Measurements from ENCODE around the gene PRKCA. TPM values are rescaled to one million over a fixed set of nuclear protein-coding genes. Genes with fewer than 3 reads are reported as not detected.

Gene PRKCA
- total RNA-seq, 2 donors from 2014 or later = 8.3 to 26.5 TPM

DNA sequence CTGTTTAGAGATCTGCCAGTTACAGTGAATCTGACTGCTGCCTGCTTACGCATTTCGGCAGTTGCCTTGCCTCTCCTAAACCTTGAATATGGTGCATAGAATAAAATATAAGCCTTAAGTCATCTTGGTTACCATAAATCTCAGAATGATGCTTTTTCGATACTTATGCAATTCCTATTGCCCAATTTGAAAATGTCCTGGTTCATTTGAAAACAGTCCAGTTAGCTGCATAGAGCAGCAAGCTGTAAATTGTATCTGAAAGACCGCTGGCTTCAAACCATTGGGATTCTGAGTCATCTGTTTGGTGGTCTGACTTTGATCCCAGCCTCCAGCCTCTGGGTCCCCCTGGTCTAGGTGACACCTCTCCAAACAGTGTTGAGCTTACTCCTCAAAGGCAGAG lies 2.7 kb upstream of the PRKCA start:
- WGBS = 97% methylated on average over 4 of the region's 4 CpGs
- no peak for DNase-seq (ENCODE audit: low spot score)
- no peak overlapping the region for H3K4me3 ChIP-seq
- H3K4me1 ChIP-seq (replicated peaks) = no peaks in the 10 kb centered on the region
- H3K36me3 ChIP-seq = no peaks in the 10 kb centered on the region
- TF ChIP-seq, protein P1, sequence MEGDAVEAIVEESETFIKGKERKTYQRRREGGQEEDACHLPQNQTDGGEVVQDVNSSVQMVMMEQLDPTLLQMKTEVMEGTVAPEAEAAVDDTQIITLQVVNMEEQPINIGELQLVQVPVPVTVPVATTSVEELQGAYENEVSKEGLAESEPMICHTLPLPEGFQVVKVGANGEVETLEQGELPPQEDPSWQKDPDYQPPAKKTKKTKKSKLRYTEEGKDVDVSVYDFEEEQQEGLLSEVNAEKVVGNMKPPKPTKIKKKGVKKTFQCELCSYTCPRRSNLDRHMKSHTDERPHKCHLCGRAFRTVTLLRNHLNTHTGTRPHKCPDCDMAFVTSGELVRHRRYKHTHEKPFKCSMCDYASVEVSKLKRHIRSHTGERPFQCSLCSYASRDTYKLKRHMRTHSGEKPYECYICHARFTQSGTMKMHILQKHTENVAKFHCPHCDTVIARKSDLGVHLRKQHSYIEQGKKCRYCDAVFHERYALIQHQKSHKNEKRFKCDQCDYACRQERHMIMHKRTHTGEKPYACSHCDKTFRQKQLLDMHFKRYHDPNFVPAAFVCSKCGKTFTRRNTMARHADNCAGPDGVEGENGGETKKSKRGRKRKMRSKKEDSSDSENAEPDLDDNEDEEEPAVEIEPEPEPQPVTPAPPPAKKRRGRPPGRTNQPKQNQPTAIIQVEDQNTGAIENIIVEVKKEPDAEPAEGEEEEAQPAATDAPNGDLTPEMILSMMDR (IDR thresholded peaks at IDR 0.05) = no peak
- TF ChIP-seq POLR2AphosphoS5 (IDR thresholded peaks at IDR 0.05) (no peak), POLR2A (IDR thresholded peaks at IDR 0.05) (no peak)
- intact Hi-C loops (cut with DNase I) = loop anchor here (5.0 kb wide), 3 partner anchors 133 to 278 kb away; no protein-coding TSS in a partner anchor
- no peaks in the 10 kb centered on the region for H3K27me3 ChIP-seq (replicated peaks; ENCODE audit: insufficient read depth)
- no peak overlapping the region for H3K27ac ChIP-seq
- H3K9me3 ChIP-seq = no peaks in the 10 kb centered on the region

DNA sequence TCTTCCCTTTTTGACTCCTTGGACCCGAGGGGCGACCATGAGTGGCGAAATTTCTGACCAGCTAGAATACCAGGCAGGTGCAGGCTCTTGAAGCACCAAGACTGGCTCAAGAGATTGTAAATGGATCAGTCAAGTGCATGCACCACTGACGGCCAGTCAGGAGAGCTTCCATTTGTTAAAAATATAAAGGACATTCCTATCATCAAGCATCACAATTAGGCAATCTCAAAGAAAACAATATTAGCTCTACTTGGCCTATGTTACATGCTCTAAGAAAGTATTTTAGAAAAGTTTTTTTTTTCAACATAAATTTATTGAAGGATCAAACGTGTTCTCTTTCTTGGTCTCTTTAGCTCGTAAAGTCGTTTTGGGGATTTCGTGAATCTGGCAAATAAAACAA lies 1.5 kb upstream of the PRKCA start:
- H3K4me3 ChIP-seq = no peak overlapping the region
- TF ChIP-seq POLR2AphosphoS5 (IDR thresholded peaks at IDR 0.05) (no peak), POLR2A (IDR thresholded peaks at IDR 0.05) (no peak)
- TF ChIP-seq, protein P1 (IDR thresholded peaks at IDR 0.05) = no peak
- H3K27ac ChIP-seq = no peak overlapping the region
- 63% methylated on average over 8 of the region's 8 CpGs for WGBS
- H3K27me3 ChIP-seq (replicated peaks; ENCODE audit: insufficient read depth) = no peaks in the 10 kb centered on the region
- H3K4me1 ChIP-seq (replicated peaks) = no peaks in the 10 kb centered on the region
- H3K36me3 ChIP-seq = no peaks in the 10 kb centered on the region
- intact Hi-C loops (cut with DNase I) = loop anchor here (5.0 kb wide), 3 partner anchors 131 to 276 kb away; no protein-coding TSS in a partner anchor
- no peak for DNase-seq (ENCODE audit: low spot score)
- no peaks in the 10 kb centered on the region for H3K9me3 ChIP-seq

DNA sequence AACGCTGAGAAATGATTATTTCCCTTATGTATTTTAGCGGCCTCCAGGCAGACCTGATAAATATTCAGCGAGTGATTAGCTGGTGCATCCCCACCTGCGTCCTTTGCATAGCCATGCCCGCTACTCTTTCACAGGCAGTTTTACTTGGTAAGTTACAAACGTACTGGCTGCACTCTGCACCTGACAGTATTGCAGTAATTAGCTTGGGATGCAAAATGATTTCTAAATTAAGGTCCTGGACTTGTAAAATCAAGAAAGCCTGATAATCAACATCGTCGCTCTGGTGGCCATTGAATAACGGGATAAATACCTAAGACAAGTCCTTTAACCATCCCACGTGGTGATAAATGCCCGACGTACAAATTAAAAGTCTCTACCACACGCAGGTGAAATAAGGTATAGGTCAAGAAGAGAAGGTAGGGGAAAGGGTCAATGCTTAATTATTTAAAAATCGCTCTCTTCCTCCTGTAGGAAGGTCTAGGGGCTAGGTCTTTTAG lies 998 bp upstream of the PRKCA start:
- intact Hi-C loops (cut with DNase I) = loop anchor here (5.0 kb wide), 3 partner anchors 131 to 276 kb away; no protein-coding TSS in a partner anchor
- no peaks in the 10 kb centered on the region for H3K36me3 ChIP-seq
- no peak for DNase-seq (ENCODE audit: low spot score)
- peak overlapping the region; percentile 73 to 79 for H3K27ac ChIP-seq
- no peaks in the 10 kb centered on the region for H3K4me1 ChIP-seq (replicated peaks)
- H3K4me3 ChIP-seq = peak overlapping the region; percentile 46 to 64
- WGBS = 22% methylated on average over 14 of the region's 14 CpGs
- no peaks in the 10 kb centered on the region for H3K9me3 ChIP-seq
- H3K27me3 ChIP-seq (replicated peaks; ENCODE audit: insufficient read depth) = no peaks in the 10 kb centered on the region
- TF ChIP-seq POLR2AphosphoS5 (IDR thresholded peaks at IDR 0.05) (no peak), POLR2A (IDR thresholded peaks at IDR 0.05) (no peak)
- TF ChIP-seq, protein P1 (IDR thresholded peaks at IDR 0.05) = no peak

DNA sequence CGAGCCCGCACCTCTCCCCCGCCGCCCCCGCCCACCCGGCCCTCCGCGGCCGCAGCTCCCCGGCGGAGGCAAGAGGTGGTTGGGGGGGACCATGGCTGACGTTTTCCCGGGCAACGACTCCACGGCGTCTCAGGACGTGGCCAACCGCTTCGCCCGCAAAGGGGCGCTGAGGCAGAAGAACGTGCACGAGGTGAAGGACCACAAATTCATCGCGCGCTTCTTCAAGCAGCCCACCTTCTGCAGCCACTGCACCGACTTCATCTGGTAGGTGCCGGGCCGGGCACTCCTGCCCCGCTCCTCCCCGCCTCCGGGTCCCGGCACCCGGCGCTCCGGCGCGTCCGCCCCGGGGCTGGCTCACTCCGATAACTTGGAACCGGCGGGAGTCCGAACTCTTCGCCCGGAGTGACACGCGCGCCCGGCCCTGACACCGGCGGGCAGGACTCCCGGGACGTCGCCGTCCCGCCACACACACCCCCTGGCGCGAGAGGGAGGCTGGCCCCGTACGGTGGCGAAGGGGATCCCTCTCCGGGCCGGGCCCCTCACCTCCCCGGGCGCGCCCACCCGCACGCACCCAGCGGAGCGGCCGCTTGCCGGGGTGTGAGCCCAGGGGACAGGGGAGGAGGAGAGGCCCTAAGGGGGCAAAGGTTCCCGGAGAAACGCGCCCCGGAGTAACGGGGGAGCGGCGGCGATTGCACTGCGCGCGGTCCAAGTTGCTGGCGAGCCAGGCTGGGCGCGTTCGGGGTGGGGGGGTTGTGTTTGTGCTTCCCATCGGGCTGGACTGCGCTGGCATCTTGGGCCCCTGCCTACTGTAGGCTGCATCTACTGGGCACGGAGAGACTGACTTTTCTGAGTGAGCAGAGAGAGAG lies 581 bp downstream of the PRKCA start:
- under 1% methylated on average over 44 of the region's 91 CpGs for WGBS
- intact Hi-C loops (cut with DNase I) = loop anchor here (5.0 kb wide), 3 partner anchors 129 to 274 kb away; no protein-coding TSS in a partner anchor
- Histone ChIP-seq H3K36me3 (no peaks in the 10 kb centered on the region), H3K4me1 (replicated peaks) (no peaks in the 10 kb centered on the region), H3K4me3 (peak overlapping the region; percentile 46 to 64), H3K27me3 (replicated peaks; ENCODE audit: insufficient read depth) (no peaks in the 10 kb centered on the region), H3K9me3 (no peaks in the 10 kb centered on the region), H3K27ac (peak overlapping the region; percentile 69 to 79)
- TF ChIP-seq POLR2A (IDR thresholded peaks at IDR 0.05) (no peak), POLR2AphosphoS5 (IDR thresholded peaks at IDR 0.05) (no peak)
- TF ChIP-seq, protein P1 (IDR thresholded peaks at IDR 0.05) = no peak
- DNase-seq (ENCODE audit: low spot score) = peak; percentile 40

Measured in prostate gland (tissue), 2 donors.